HepG2 (cell line): ENCODE measurements around the gene ASTN1. TPM values are rescaled to one million over a fixed set of nuclear protein-coding genes. Genes with fewer than 3 reads are reported as not detected.

ENCODE experiments used
- ATAC-seq: fragments of 200-7000 bp; cut with Tn5 transposase; 3 replicates; pipeline ENCODE4 v1.9.1; 2020; ENCODE audit warnings: mild to moderate bottlenecking, moderate library complexity
- BruUV-seq: library from RNA; stranded (reverse); fragments of 400-500 nt; replicated peaks from 2 replicates; lab custom pipeline; 2021; lab: Mats Ljungman, UMichigan
- CTCF ChIA-PET: fragments of 300-600 bp; formaldehyde crosslinking; extraction: SDS; loops from one replicate; lab custom pipeline; 2021; ENCODE audit warnings: low total read pairs, inconsistent platforms, low intra/inter-chr PET ratio; lab: Yijun Ruan, JAX
- POLR2A ChIA-PET: fragments of 350-600 bp; sonication (Branson Sonifier 250); formaldehyde crosslinking; loops from one replicate; lab custom pipeline; 2020; ENCODE audit warnings: antibody characterized with exemption, inconsistent platforms; lab: Yijun Ruan, JAX
- DNase-seq: peaks from one replicate; pipeline ENCODE4 v3.0.0-alpha.2; 2015; ENCODE audit warnings: low spot score
- FAIRE-seq: peaks from 3 replicates; lab custom pipeline; 2011; peaks lifted over from hg19 to GRCh38; lab: Jason Lieb, UNC
- H2AFZ ChIP-seq: one replicate; pipeline ENCODE4 v1.6.1; 2011; ENCODE audit warnings: low read length, inconsistent platforms
- H3K27ac ChIP-seq: fragments of 300-600 bp; 3 replicates; pipeline ENCODE4 v1.8.0; 2011; ENCODE audit warnings: mixed run types, mild to moderate bottlenecking, mixed read lengths, low read length, inconsistent platforms; ENCODE audit not compliant: insufficient read depth; ENCODE audit errors: extremely low read length
- H3K27me3 ChIP-seq, 2 experiments: fragments of 200-600 bp in 1 of 2; 2 replicates in 1 of 2; 3 replicates in 1 of 2; pipeline versions ENCODE4 v1.6.0 to v1.8.0; 2011; ENCODE audit warnings: low read length in 2 of 2, mild to moderate bottlenecking in 2 of 2, moderate library complexity in 2 of 2, inconsistent platforms in 1 of 2; ENCODE audit not compliant: insufficient read depth in 2 of 2, control insufficient read depth in 1 of 2
- H3K36me3 ChIP-seq, 2 experiments: fragments of 200-600 bp in 1 of 2; replicated peaks in 1 of 2; 2 replicates in 1 of 2; 3 replicates in 1 of 2; pipeline versions ENCODE4 v1.5.1 to v1.8.0; 2011; ENCODE audit warnings: low read length in 2 of 2, inconsistent platforms in 1 of 2; ENCODE audit not compliant: insufficient read depth in 2 of 2, control insufficient read depth in 1 of 2
- H3K4me1 ChIP-seq: 2 replicates; pipeline ENCODE4 v1.5.1; 2012; ENCODE audit warnings: low read length, inconsistent platforms; ENCODE audit not compliant: insufficient read depth
- H3K4me2 ChIP-seq: 2 replicates; pipeline ENCODE4 v1.6.0; 2011; ENCODE audit warnings: low read depth, low read length, inconsistent platforms
- H3K4me3 ChIP-seq, 3 experiments: fragments of 200-600 bp in 1 of 3; sonication (generic), shearing (Covaris generic) in 1 of 3; replicated peaks in 1 of 3; 2 replicates each; pipeline ENCODE4 v1.5.1; 2011 to 2016; ENCODE audit warnings: low read length in 3 of 3, inconsistent platforms in 2 of 3, low read depth in 2 of 3, mild to moderate bottlenecking in 2 of 3, control low read depth in 1 of 3, mixed read lengths in 1 of 3; ENCODE audit not compliant: insufficient read depth in 1 of 3
- H3K79me2 ChIP-seq: one replicate; pipeline ENCODE4 v1.6.1; 2011; ENCODE audit warnings: low read length, inconsistent platforms; ENCODE audit not compliant: insufficient read depth
- H3K9ac ChIP-seq: 2 replicates; pipeline ENCODE4 v1.6.0; 2011; ENCODE audit warnings: mild to moderate bottlenecking, low read depth, low read length, inconsistent platforms; ENCODE audit not compliant: insufficient read depth
- H3K9me3 ChIP-seq: 2 replicates; pipeline ENCODE4 v1.5.1; 2012; ENCODE audit warnings: mild to moderate bottlenecking, low read length
- H4K20me1 ChIP-seq: 2 replicates; pipeline ENCODE4 v1.6.0; 2011; ENCODE audit warnings: inconsistent platforms, mild to moderate bottlenecking, low read length, moderate library complexity; ENCODE audit not compliant: insufficient read depth
- CREM ChIP-seq, 2 experiments: sonication (generic) in 1 of 2; formaldehyde crosslinking in 1 of 2; IDR thresholded peaks; 2 replicates each; pipeline versions ENCODE4 v1.4.0 to v1.6.1; 2016 to 2020; ENCODE audit warnings: antibody characterized with exemption in 1 of 2, mild to moderate bottlenecking in 1 of 2, missing genetic modification reagents in 1 of 2
- MEIS2 ChIP-seq: sonication (generic); formaldehyde crosslinking; IDR thresholded peaks from 2 replicates; pipeline ENCODE4 v1.9.0; 2021; ENCODE audit warnings: mild to moderate bottlenecking, missing genetic modification reagents
- SOX6 ChIP-seq, 2 experiments: fragments of 450-650 bp in 1 of 2; sonication (generic) in 1 of 2; formaldehyde crosslinking in 1 of 2; IDR thresholded peaks; 2 replicates each; pipeline versions ENCODE4 v1.4.0 to v1.6.1; 2017 to 2020; ENCODE audit warnings: antibody characterized with exemption in 1 of 2, mild to moderate bottlenecking in 1 of 2, missing genetic modification reagents in 1 of 2
- SP2 ChIP-seq: sonication (generic); formaldehyde crosslinking; IDR thresholded peaks from 2 replicates; pipeline ENCODE4 v1.5.1; 2020; ENCODE audit warnings: mild to moderate bottlenecking, missing genetic modification reagents
- WGBS: methylation state at CpG from one replicate; pipeline ENCODE4 v1.1.6; 2017; ENCODE audit warnings: low lambda C conversion rate; 5-methylcytosine and 5-hydroxymethylcytosine counted together
- in situ Hi-C: cut with HindIII; loops from 2 replicates; pipeline ENCODE4 v1.10.0; 2017; ENCODE audit warnings: low pct_unique_long_range_greater_than_20kb; ENCODE audit not compliant: extremely low pct_ligation_motif_present
- intact Hi-C: fragments of 100-400 bp; cut with micrococcal nuclease; formaldehyde crosslinking; loops from one replicate; pipeline ENCODE4 v1.10.0; 2022; ENCODE audit not compliant: unreplicated experiment
- polyA plus RNA-seq, 8 experiments: library from polyadenylated mRNA; depleted of rRNA in 3 of 8; stranded (reverse) in 7 of 8; unstranded in 1 of 8; fragments of >200 nt; fragmentation: Illumina TruSeq in 4 of 8; extraction: Trizol in 4 of 8; gene quantifications; 2 replicates each; pipeline versions ENCODE4 v1.2.1 to v1.2.3, GENCODE V29; 2011 to 2016; ENCODE audit warnings: low read depth in 4 of 8, missing spikeins in 1 of 8, mixed read lengths in 1 of 8; ENCODE audit not compliant: insufficient read depth in 1 of 8
- total RNA-seq, 5 experiments: library from RNA; depleted of rRNA; stranded (reverse); fragments of >200 nt; fragmentation: Illumina TruSeq; extraction: Trizol; gene quantifications; 2 replicates each; pipeline ENCODE4 v1.2.3, GENCODE V29; 2016; ENCODE audit warnings: low read depth in 1 of 5
- TF ChIP-seq, protein P1 (sequence below): sonication (generic); formaldehyde crosslinking; IDR thresholded peaks from 2 replicates; pipeline ENCODE4 v1.8.1; 2022; ENCODE audit warnings: mild to moderate bottlenecking, missing genetic modification reagents
- TF ChIP-seq, protein P2 (sequence below): sonication (generic); formaldehyde crosslinking; IDR thresholded peaks from 2 replicates; pipeline ENCODE4 v1.5.0; 2020; ENCODE audit warnings: mild to moderate bottlenecking, missing genetic modification reagents, borderline replicate concordance

The ASTN1 gene
- total and polyA plus RNA-seq, 2 of the 13 experiments (the other 11 are each of a cell fraction or from before 2014, with no cell fraction given) = not detected

DNA sequence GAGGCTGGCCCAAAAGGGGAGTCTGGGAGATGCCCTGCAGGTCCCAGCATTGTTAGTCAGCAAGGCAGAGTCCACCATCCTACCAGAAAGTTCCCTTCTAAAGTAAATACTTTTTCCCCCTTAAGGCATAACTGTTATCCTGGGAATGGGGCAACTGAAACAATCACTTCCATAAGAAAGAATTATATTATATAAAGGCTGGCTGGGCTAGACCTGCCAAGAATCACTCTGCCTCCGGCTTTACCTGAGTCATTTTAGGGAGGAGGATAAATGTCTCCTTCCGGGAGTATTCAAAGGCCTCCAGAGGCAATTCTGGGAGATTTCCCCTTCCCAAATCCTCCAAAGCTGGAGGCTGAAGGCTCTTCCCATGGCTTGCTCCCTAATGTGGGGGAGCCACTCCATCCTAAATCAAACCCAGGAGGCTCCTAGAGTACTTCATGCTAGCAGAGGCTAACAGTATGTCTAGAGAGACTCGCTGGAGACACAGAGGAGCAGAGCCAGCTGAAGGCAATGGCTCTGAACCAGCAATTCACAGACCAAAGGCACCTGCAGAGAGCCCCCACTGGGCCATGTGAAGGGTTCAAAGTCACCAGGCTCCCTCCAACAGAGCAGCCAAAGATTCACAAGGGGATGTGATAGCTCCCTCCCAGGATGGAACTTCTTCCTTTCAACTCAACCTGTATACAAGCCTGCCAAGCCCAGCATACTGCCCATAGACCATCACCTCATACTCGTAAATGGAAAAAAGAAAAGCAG lies 116.0 kb downstream of the ASTN1 start:
- no peak for ATAC-seq
- Histone ChIP-seq H3K4me2 (no peak overlapping the region), H2AFZ (no peak overlapping the region), H3K4me1 (no peaks in the 10 kb centered on the region)
- ChIA-PET POLR2A (no interaction called here), CTCF (no interaction called here)
- intact Hi-C loops (no loop called here), in situ Hi-C loops (no loop called here)
- no peak for DNase-seq
- TF ChIP-seq, protein P1, sequence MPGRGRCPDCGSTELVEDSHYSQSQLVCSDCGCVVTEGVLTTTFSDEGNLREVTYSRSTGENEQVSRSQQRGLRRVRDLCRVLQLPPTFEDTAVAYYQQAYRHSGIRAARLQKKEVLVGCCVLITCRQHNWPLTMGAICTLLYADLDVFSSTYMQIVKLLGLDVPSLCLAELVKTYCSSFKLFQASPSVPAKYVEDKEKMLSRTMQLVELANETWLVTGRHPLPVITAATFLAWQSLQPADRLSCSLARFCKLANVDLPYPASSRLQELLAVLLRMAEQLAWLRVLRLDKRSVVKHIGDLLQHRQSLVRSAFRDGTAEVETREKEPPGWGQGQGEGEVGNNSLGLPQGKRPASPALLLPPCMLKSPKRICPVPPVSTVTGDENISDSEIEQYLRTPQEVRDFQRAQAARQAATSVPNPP (CRISPR knock-in tag) = no peak
- TF ChIP-seq SP2 (CRISPR knock-in tag) = no peak
- TF ChIP-seq MEIS2 = no peak
- TF ChIP-seq, protein P2, sequence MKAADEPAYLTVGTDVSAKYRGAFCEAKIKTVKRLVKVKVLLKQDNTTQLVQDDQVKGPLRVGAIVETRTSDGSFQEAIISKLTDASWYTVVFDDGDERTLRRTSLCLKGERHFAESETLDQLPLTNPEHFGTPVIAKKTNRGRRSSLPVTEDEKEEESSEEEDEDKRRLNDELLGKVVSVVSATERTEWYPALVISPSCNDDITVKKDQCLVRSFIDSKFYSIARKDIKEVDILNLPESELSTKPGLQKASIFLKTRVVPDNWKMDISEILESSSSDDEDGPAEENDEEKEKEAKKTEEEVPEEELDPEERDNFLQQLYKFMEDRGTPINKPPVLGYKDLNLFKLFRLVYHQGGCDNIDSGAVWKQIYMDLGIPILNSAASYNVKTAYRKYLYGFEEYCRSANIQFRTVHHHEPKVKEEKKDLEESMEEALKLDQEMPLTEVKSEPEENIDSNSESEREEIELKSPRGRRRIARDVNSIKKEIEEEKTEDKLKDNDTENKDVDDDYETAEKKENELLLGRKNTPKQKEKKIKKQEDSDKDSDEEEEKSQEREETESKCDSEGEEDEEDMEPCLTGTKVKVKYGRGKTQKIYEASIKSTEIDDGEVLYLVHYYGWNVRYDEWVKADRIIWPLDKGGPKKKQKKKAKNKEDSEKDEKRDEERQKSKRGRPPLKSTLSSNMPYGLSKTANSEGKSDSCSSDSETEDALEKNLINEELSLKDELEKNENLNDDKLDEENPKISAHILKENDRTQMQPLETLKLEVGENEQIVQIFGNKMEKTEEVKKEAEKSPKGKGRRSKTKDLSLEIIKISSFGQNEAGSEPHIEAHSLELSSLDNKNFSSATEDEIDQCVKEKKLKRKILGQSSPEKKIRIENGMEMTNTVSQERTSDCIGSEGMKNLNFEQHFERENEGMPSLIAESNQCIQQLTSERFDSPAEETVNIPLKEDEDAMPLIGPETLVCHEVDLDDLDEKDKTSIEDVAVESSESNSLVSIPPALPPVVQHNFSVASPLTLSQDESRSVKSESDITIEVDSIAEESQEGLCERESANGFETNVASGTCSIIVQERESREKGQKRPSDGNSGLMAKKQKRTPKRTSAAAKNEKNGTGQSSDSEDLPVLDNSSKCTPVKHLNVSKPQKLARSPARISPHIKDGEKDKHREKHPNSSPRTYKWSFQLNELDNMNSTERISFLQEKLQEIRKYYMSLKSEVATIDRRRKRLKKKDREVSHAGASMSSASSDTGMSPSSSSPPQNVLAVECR (CRISPR knock-in tag) = no peak
- no peak for TF ChIP-seq SOX6 (IDR thresholded peaks at IDR 0.05)
- TF ChIP-seq SOX6 (CRISPR knock-in tag; IDR thresholded peaks at IDR 0.05) = no peak
- TF ChIP-seq CREM (IDR thresholded peaks at IDR 0.05) = no peak
- no peak for TF ChIP-seq CREM (CRISPR knock-in tag; IDR thresholded peaks at IDR 0.05)
- TF ChIP-seq, all 625 proteins: peak for 0
- no peaks in the 10 kb centered on the region for H3K27me3 ChIP-seq
- H3K4me3 ChIP-seq = no peak overlapping the region
- no peak for FAIRE-seq
- 20% methylated on average over 4 of the region's 4 CpGs for WGBS
- H3K9ac ChIP-seq = no peak overlapping the region
- no peaks in the 10 kb centered on the region for H3K79me2 ChIP-seq
- BruUV-seq = no TSS peak
- no peaks in the 10 kb centered on the region for H3K9me3 ChIP-seq
- H4K20me1 ChIP-seq = no peaks in the 10 kb centered on the region
- no peak overlapping the region for H3K27ac ChIP-seq
- no peaks in the 10 kb centered on the region for H3K36me3 ChIP-seq
